ENCODE measurements around the gene ANKRD11. TPM values are rescaled to one million over a fixed set of nuclear protein-coding genes. Genes with fewer than 3 reads are reported as not detected.

ANKRD11 gene
- total and polyA plus RNA-seq, 2 donors (not counting 1 experiment from before 2014, with no cell fraction given): 41.5 to 71.2 TPM

DNA sequence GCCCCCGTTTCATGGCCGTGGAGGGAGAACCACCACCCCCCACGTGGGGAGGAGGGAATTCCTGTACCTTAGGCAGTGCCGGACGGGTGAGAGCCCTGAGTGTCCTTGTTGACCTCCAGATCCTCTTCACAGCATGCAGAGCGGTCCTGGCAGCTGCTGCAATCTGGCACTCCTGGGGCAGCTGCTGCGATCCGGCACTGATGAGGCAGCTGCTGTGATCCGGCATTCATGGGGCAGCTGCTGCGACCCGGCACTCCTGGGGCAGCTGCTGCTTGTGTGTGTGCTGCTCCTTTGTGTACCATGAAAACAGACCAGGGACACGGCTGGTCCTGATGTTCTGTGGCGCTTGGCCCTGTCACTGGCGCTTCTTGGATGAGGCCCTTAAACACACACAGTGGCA is 260.1 kb downstream of the ANKRD11 start:
- H3K27me3 ChIP-seq (ENCODE audit: control insufficient read depth, insufficient read depth, low read length): no peaks in the 10 kb centered on the region
- H2AFZ ChIP-seq (ENCODE audit: low read length): no peak overlapping the region
- H3K79me2 ChIP-seq (ENCODE audit: control insufficient read depth, insufficient read depth, low read length): peaks cover 2% of the 10 kb centered on the region
- H3K9me3 ChIP-seq (ENCODE audit: control insufficient read depth, insufficient read depth, low read depth, low read length): peaks cover 12% of the 10 kb centered on the region
- peaks cover 46% of the 10 kb centered on the region for H3K36me3 ChIP-seq (ENCODE audit: control insufficient read depth, insufficient read depth, low read length)
- no peak overlapping the region for H3K4me2 ChIP-seq (ENCODE audit: extremely low read depth, insufficient read depth, low read length)
- no peaks in the 10 kb centered on the region for H3K4me1 ChIP-seq (ENCODE audit: control insufficient read depth, extremely low read depth, insufficient read depth, low read length)
- no peak for DNase-seq (ENCODE audit: low read depth in 2 of 2)
- H3K27ac ChIP-seq (ENCODE audit: insufficient read depth, low read length): no peak overlapping the region
- no peak for TF ChIP-seq EZH2 (IDR thresholded peaks at IDR 0.05; ENCODE audit: low read length, missing control alignments)
- TF ChIP-seq, protein P1, sequence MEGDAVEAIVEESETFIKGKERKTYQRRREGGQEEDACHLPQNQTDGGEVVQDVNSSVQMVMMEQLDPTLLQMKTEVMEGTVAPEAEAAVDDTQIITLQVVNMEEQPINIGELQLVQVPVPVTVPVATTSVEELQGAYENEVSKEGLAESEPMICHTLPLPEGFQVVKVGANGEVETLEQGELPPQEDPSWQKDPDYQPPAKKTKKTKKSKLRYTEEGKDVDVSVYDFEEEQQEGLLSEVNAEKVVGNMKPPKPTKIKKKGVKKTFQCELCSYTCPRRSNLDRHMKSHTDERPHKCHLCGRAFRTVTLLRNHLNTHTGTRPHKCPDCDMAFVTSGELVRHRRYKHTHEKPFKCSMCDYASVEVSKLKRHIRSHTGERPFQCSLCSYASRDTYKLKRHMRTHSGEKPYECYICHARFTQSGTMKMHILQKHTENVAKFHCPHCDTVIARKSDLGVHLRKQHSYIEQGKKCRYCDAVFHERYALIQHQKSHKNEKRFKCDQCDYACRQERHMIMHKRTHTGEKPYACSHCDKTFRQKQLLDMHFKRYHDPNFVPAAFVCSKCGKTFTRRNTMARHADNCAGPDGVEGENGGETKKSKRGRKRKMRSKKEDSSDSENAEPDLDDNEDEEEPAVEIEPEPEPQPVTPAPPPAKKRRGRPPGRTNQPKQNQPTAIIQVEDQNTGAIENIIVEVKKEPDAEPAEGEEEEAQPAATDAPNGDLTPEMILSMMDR (conservative IDR thresholded peaks at IDR 0.05 in 1 of 2, IDR thresholded peaks at IDR 0.05 in 1 of 2; ENCODE audit: low read depth in 1 of 2, low read length in 2 of 2): no peak
- H4K20me1 ChIP-seq (ENCODE audit: control insufficient read depth, extremely low read depth, insufficient read depth, low read length): no peaks in the 10 kb centered on the region
- H3K9ac ChIP-seq (ENCODE audit: insufficient read depth, low read length): no peak overlapping the region
- H3K4me3 ChIP-seq (replicated peaks in 1 of 4; ENCODE audit: control extremely low read depth in 1 of 4, insufficient read depth in 1 of 4, low read depth in 3 of 4, low read length in 4 of 4): no peak overlapping the region

DNA sequence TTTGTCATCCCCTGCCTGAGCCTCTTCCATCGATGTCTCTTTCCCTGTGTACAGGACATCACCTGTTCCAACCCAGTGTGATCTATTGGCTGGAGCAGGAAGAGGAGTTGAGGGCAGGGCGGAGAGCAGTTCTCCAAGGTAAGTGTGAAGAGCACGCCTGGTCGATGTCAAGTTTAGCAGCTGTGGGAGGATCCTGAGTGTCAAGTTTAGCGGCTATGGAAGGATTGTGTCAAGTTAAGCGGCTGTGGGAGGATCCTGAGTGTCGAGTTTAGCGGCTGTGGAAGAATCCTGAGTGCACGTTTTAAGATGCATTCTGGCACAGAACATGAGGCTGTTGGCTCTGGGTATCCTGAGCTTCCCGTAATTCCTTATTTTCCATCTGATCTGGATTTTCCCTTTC is 265.7 kb downstream of the ANKRD11 start:
- H3K36me3 ChIP-seq (ENCODE audit: control insufficient read depth, insufficient read depth, low read length): peaks cover 35% of the 10 kb centered on the region
- no peaks in the 10 kb centered on the region for H3K27me3 ChIP-seq (ENCODE audit: control insufficient read depth, insufficient read depth, low read length)
- no peak for DNase-seq (ENCODE audit: low read depth in 2 of 2)
- no peak for TF ChIP-seq EZH2 (IDR thresholded peaks at IDR 0.05; ENCODE audit: low read length, missing control alignments)
- TF ChIP-seq, protein P1 (conservative IDR thresholded peaks at IDR 0.05 in 1 of 2, IDR thresholded peaks at IDR 0.05 in 1 of 2; ENCODE audit: low read depth in 1 of 2, low read length in 2 of 2): no peak
- no peaks in the 10 kb centered on the region for H4K20me1 ChIP-seq (ENCODE audit: control insufficient read depth, extremely low read depth, insufficient read depth, low read length)
- H3K79me2 ChIP-seq (ENCODE audit: control insufficient read depth, insufficient read depth, low read length): peaks cover 7% of the 10 kb centered on the region
- peaks cover 12% of the 10 kb centered on the region for H3K9me3 ChIP-seq (ENCODE audit: control insufficient read depth, insufficient read depth, low read depth, low read length)
- no peak overlapping the region for H3K9ac ChIP-seq (ENCODE audit: insufficient read depth, low read length)
- no peak overlapping the region for H3K27ac ChIP-seq (ENCODE audit: insufficient read depth, low read length)
- H3K4me2 ChIP-seq (ENCODE audit: extremely low read depth, insufficient read depth, low read length): no peak overlapping the region
- H3K4me3 ChIP-seq (replicated peaks in 1 of 4; ENCODE audit: control extremely low read depth in 1 of 4, insufficient read depth in 1 of 4, low read depth in 3 of 4, low read length in 4 of 4): no peak overlapping the region
- no peak overlapping the region for H2AFZ ChIP-seq (ENCODE audit: low read length)
- H3K4me1 ChIP-seq (ENCODE audit: control insufficient read depth, extremely low read depth, insufficient read depth, low read length): no peaks in the 10 kb centered on the region

DNA sequence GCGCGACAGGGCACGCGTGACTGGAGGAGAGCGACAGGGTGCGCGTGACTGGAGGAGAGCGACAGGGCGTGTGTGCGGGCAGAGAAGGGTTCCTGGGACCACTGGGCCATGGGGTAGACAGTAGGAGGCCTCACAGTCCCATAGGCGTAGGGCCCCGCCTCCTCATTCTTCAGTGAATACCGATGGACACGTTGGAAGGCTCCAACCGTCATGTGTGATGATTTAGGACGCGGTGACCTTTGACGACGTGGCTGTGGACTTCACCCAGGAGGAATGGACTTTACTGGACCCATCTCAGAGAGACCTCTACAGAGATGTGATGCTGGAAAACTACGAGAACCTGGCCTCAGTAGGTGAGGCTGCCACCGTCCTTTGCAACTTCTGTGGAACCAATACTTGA is 267.4 kb downstream of the ANKRD11 start:
- no peak overlapping the region for H2AFZ ChIP-seq (ENCODE audit: low read length)
- H4K20me1 ChIP-seq (ENCODE audit: control insufficient read depth, extremely low read depth, insufficient read depth, low read length): no peaks in the 10 kb centered on the region
- no peak overlapping the region for H3K4me2 ChIP-seq (ENCODE audit: extremely low read depth, insufficient read depth, low read length)
- no peak overlapping the region for H3K9ac ChIP-seq (ENCODE audit: insufficient read depth, low read length)
- H3K4me3 ChIP-seq (replicated peaks in 1 of 4; ENCODE audit: control extremely low read depth in 1 of 4, insufficient read depth in 1 of 4, low read depth in 3 of 4, low read length in 4 of 4): no peak overlapping the region
- DNase-seq (ENCODE audit: low read depth in 2 of 2): no peak
- H3K4me1 ChIP-seq (ENCODE audit: control insufficient read depth, extremely low read depth, insufficient read depth, low read length): no peaks in the 10 kb centered on the region
- no peak overlapping the region for H3K27ac ChIP-seq (ENCODE audit: insufficient read depth, low read length)
- H3K79me2 ChIP-seq (ENCODE audit: control insufficient read depth, insufficient read depth, low read length): peaks cover 12% of the 10 kb centered on the region
- peaks cover 27% of the 10 kb centered on the region for H3K36me3 ChIP-seq (ENCODE audit: control insufficient read depth, insufficient read depth, low read length)
- H3K9me3 ChIP-seq (ENCODE audit: control insufficient read depth, insufficient read depth, low read depth, low read length): peaks cover 10% of the 10 kb centered on the region
- TF ChIP-seq, protein P1 (conservative IDR thresholded peaks at IDR 0.05 in 1 of 2, IDR thresholded peaks at IDR 0.05 in 1 of 2; ENCODE audit: low read depth in 1 of 2, low read length in 2 of 2): no peak
- no peak for TF ChIP-seq EZH2 (IDR thresholded peaks at IDR 0.05; ENCODE audit: low read length, missing control alignments)
- no peaks in the 10 kb centered on the region for H3K27me3 ChIP-seq (ENCODE audit: control insufficient read depth, insufficient read depth, low read length)
